Natural killer cell (primary cell): ENCODE data around the gene SH3PXD2A. TPM values are rescaled to one million over a fixed set of nuclear protein-coding genes. Genes with fewer than 3 reads are reported as not detected.

ENCODE experiments used
- ATAC-seq, 3 donors: fragments of 150-1000 bp in 2 of 3; fragments of 200-7000 bp in 1 of 3; cut with Tn5 transposase; 1 replicate in 1 of 3; 2 replicates in 2 of 3; pipeline ENCODE4 v1.10.0; 2021; ENCODE audit warnings: mild to moderate bottlenecking in 2 of 3, moderate library complexity in 2 of 3
- DNase-seq, 2 donors: peaks; one replicate each; pipeline versions ENCODE4 v3.0.0 to v3.0.0-alpha.2; 2013 to 2021; ENCODE audit warnings: mixed read lengths in 1 of 2
- H3K27ac ChIP-seq: one replicate; pipeline ENCODE4 v1.5.1; 2013; ENCODE audit warnings: mild to moderate bottlenecking, low read length
- H3K27me3 ChIP-seq: one replicate; pipeline ENCODE4 v1.6.1; 2013; ENCODE audit warnings: low read length; ENCODE audit not compliant: control insufficient read depth, insufficient read depth
- H3K36me3 ChIP-seq: one replicate; pipeline ENCODE4 v1.6.1; 2013; ENCODE audit warnings: low read length; ENCODE audit not compliant: control insufficient read depth, insufficient read depth
- H3K4me1 ChIP-seq: one replicate; pipeline ENCODE4 v1.6.1; 2013; ENCODE audit warnings: low read length; ENCODE audit not compliant: control insufficient read depth, insufficient read depth
- H3K4me3 ChIP-seq: one replicate; pipeline ENCODE4 v1.5.1; 2013; ENCODE audit warnings: low read length
- H3K9me3 ChIP-seq: one replicate; pipeline ENCODE4 v1.6.1; 2013; ENCODE audit warnings: low read length; ENCODE audit not compliant: control insufficient read depth, insufficient read depth
- H3K27ac Mint-ChIP-seq, 2 donors: one replicate each; pipeline ENCODE4 v1.8.0; 2022; ENCODE audit warnings: mild to moderate bottlenecking in 2 of 2, mixed read lengths in 2 of 2, moderate library complexity in 1 of 2
- H3K27me3 Mint-ChIP-seq, 2 donors: one replicate each; pipeline ENCODE4 v1.8.0; 2022; ENCODE audit warnings: low read depth in 2 of 2, mixed read lengths in 2 of 2
- H3K36me3 Mint-ChIP-seq: one replicate; pipeline ENCODE4 v1.8.0; 2022; ENCODE audit warnings: mixed read lengths
- H3K4me1 Mint-ChIP-seq, 2 donors: one replicate each; pipeline ENCODE4 v1.8.0; 2022; ENCODE audit warnings: mixed read lengths in 2 of 2
- H3K4me3 Mint-ChIP-seq: one replicate; pipeline ENCODE4 v1.8.0; 2022; ENCODE audit warnings: mild to moderate bottlenecking, moderate library complexity, mixed read lengths
- H3K9me3 Mint-ChIP-seq, 2 donors: one replicate each; pipeline ENCODE4 v1.8.0; 2022; ENCODE audit warnings: mixed read lengths in 2 of 2
- WGBS: methylation state at CpG from one replicate; pipeline ENCODE4 v1.1.7; 2013; ENCODE audit warnings: missing lambda C conversion rate; ENCODE audit not compliant: insufficient coverage; 5-methylcytosine and 5-hydroxymethylcytosine counted together
- intact Hi-C: fragments of 100-400 bp; cut with micrococcal nuclease; formaldehyde crosslinking; loops from one replicate; pipeline ENCODE4 v1.14.2; 2022
- total RNA-seq, 4 donors: library from RNA; stranded (reverse); fragments of 120-200 nt in 1 of 4; gene quantifications; one replicate each; pipeline versions ENCODE4 v1.2.3 to v1.2.4, GENCODE V29; 2013 to 2022
- TF ChIP-seq, protein P1 (sequence below): fragments of 200-600 bp; IDR thresholded peaks from one replicate; pipeline ENCODE4 v1.8.0; 2022; ENCODE audit warnings: antibody characterized with exemption

Gene SH3PXD2A
- total RNA-seq, 3 donors from 2014 or later (not counting 1 experiment from before 2014, with no cell fraction given): 3.3 to 7.0 (median 4.9) TPM

DNA sequence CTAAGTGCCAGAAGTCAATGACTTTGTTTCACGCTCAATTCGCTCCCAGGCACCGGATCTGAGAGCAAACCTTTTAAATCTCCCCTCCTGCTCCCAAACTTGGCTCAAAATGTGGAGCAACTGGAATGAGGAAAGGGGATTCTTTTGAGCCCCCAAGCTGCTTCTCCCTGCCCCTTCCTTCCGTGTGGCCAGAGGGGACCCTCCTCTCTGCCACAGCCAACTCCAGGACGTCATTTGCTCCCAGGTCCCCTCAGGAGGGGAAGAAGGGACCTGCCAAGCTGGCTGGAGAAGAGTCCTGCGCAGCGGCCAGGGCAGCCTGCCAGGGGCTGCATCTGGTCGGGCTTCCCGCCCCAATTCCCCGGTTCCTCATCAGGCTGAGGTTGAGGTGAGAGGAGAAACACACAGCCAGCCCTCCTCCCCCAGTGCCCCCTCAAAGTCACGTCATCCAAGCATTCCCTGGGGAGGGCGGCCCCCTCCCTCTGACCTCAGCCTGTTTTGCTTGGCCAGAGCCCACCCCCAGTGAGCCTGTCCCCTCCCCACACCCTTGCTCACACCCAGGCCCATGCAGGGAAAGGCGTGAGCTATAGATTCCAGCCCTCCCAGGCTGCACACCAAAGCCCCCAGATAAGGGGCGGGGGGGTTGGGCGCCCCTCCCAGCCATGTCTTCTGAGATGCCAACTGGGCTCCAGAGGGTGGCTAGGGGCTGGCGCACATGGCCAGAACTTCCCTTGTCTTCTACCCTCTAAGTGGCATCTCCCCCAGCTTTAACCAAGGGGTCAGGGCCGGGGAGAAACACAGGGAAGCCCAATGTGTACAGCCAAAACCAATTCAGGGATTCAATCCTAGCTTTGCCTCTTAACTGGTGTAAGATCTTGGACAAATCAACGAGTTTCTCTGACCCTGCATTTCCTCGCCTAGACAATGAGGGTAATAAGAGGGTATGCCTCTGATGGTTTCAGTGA, 35.0 kb downstream of the SH3PXD2A start:
- DNase-seq: no peak
- TF ChIP-seq, protein P1, sequence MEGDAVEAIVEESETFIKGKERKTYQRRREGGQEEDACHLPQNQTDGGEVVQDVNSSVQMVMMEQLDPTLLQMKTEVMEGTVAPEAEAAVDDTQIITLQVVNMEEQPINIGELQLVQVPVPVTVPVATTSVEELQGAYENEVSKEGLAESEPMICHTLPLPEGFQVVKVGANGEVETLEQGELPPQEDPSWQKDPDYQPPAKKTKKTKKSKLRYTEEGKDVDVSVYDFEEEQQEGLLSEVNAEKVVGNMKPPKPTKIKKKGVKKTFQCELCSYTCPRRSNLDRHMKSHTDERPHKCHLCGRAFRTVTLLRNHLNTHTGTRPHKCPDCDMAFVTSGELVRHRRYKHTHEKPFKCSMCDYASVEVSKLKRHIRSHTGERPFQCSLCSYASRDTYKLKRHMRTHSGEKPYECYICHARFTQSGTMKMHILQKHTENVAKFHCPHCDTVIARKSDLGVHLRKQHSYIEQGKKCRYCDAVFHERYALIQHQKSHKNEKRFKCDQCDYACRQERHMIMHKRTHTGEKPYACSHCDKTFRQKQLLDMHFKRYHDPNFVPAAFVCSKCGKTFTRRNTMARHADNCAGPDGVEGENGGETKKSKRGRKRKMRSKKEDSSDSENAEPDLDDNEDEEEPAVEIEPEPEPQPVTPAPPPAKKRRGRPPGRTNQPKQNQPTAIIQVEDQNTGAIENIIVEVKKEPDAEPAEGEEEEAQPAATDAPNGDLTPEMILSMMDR: no peak
- no peak overlapping the region for H3K27ac Mint-ChIP-seq
- H3K4me1 Mint-ChIP-seq: peaks cover 4 to 5% of the 10 kb centered on the region in 2 donors
- no peaks in the 10 kb centered on the region for H3K9me3 Mint-ChIP-seq
- H3K36me3 Mint-ChIP-seq: no peaks in the 10 kb centered on the region
- Histone ChIP-seq H3K4me3 (no peak overlapping the region), H3K36me3 (no peaks in the 10 kb centered on the region), H3K4me1 (no peaks in the 10 kb centered on the region), H3K9me3 (no peaks in the 10 kb centered on the region), H3K27me3 (no peaks in the 10 kb centered on the region), H3K27ac (no peak overlapping the region)
- H3K27me3 Mint-ChIP-seq: peaks cover 21 to 31% of the 10 kb centered on the region in 2 donors
- WGBS: 40% methylated on average over 18 of the region's 19 CpGs
- intact Hi-C loops: no loop called here
- no peak for ATAC-seq
- H3K4me3 Mint-ChIP-seq: no peak overlapping the region

DNA sequence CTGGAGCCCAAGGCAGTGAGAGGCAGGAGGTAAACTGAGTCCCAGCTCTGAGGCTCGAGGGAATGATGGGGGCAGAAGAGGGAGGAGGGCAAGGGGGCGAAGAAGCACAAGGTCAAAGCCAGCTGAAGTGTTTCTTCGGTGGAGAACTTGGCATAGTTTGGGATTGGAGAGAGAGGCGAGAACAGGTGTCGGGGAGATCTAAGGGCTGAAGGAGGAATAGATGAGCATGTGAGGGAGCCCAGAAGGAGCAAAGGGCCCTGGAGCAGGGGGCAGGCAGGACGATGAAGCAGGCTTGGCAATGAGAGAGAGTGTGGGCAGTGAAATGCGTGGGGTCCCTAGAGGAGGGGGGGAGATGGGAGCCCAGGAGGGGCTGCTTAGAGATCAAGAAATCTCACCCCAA, 35.9 kb downstream of the SH3PXD2A start:
- TF ChIP-seq, protein P1: no peak
- no peak for DNase-seq
- no peak overlapping the region for H3K4me3 Mint-ChIP-seq
- no peak overlapping the region for H3K27ac Mint-ChIP-seq
- Histone ChIP-seq H3K4me3 (no peak overlapping the region), H3K27ac (no peak overlapping the region), H3K9me3 (no peaks in the 10 kb centered on the region), H3K4me1 (no peaks in the 10 kb centered on the region), H3K36me3 (no peaks in the 10 kb centered on the region), H3K27me3 (no peaks in the 10 kb centered on the region)
- peaks cover 20 to 31% of the 10 kb centered on the region in 2 donors for H3K27me3 Mint-ChIP-seq
- ATAC-seq: no peak
- 74% methylated on average over 7 of the region's 7 CpGs for WGBS
- intact Hi-C loops: no loop called here
- no peaks in the 10 kb centered on the region for H3K9me3 Mint-ChIP-seq
- H3K4me1 Mint-ChIP-seq: peaks cover 2 to 3% of the 10 kb centered on the region in 2 donors
- no peaks in the 10 kb centered on the region for H3K36me3 Mint-ChIP-seq

DNA sequence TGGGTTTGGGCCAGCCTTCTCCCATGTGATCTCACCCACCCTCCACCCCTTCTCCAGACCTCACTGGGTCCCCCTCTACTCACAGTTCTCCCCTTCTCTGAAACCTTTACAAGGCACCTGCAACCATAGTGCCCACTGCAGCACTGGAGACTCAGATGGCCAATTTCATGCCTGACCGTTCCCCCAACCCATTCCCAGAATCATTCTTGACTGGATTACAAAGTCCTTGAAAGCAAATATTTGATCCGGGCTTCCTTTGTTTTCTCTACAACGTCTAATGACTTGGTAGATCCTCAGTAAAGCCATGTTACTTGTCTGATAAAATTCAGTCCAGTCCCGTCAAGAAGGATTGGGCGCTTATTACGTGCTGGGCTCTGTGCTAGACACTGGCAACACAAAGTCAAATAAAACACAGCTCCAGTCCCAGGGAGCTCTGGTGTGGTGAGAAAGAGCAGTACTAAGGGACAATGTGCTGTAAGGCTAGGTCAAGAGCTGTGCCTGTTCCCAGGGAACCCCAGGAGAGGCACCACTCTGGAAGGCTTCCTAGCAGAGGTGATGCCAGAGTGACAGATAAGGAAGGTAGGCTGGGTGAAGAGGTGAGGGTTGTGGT, 36.5 kb downstream of the SH3PXD2A start:
- no peak overlapping the region for H3K4me3 Mint-ChIP-seq
- H3K27me3 ChIP-seq: no peaks in the 10 kb centered on the region
- no peak overlapping the region for H3K27ac Mint-ChIP-seq

More for the DNA sequence above, 36.5 kb downstream of the SH3PXD2A start:
- Mint-ChIP-seq H3K9me3 (no peaks in the 10 kb centered on the region), H3K27me3 (peaks cover 17 to 31% of the 10 kb centered on the region in 2 donors), H3K36me3 (no peaks in the 10 kb centered on the region), H3K4me1 (no peaks in the 10 kb centered on the region)
- DNase-seq: no peak
- Histone ChIP-seq H3K4me3 (no peak overlapping the region), H3K36me3 (no peaks in the 10 kb centered on the region), H3K4me1 (no peaks in the 10 kb centered on the region), H3K9me3 (no peaks in the 10 kb centered on the region), H3K27ac (no peak overlapping the region)
- WGBS: 86% methylated on average over 6 of the region's 6 CpGs
- ATAC-seq: no peak
- intact Hi-C loops: no loop called here
- TF ChIP-seq, protein P1: no peak
